Measurements from ENCODE around the gene LDLR.
"Not testable (repeated sequence)": the region's sequence is repeated elsewhere in the genome, so short reads cannot be mapped to it uniquely, and the experiment has no call there.

Gene LDLR

DNA sequence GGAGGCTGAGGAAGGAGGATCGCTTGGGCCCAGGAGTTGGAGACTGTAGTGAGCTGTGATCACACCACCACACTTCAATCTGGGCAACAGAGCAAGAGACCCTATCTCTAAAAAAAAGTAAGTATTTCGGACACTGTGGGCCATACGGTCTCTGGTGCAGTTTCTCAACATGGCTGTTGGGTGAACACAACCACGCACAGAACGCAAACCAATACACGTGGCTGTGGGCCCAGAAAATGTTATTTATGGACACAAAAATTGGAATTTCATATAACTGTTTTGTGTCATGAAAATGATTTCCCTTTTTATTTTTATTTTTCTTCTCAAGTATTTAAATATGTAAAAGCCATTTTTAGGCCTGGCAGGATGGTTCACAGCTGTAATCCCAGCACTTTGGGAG lies 19.5 kb downstream of the LDLR start:
- no peak for DNase-seq

GRCh38 chr19:11111117-11111770 lies 22.0 kb downstream of the LDLR start:
- no peak for DNase-seq

GRCh38 chr19:11111771-11112144 lies 22.5 kb downstream of the LDLR start:
- DNase-seq: no peak

DNA sequence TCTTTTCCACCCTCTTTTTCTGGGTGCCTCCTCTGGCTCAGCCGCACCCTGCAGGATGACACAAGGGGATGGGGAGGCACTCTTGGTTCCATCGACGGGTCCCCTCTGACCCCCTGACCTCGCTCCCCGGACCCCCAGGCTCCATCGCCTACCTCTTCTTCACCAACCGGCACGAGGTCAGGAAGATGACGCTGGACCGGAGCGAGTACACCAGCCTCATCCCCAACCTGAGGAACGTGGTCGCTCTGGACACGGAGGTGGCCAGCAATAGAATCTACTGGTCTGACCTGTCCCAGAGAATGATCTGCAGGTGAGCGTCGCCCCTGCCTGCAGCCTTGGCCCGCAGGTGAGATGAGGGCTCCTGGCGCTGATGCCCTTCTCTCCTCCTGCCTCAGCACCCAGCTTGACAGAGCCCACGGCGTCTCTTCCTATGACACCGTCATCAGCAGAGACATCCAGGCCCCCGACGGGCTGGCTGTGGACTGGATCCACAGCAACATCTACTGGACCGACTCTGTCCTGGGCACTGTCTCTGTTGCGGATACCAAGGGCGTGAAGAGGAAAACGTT lies 24.0 kb downstream of the LDLR start:
- no peak for DNase-seq

- DNase-seq: no peak
Measured at GRCh38 chr19:11115042-11115441, 25.8 kb downstream of the LDLR start.

DNA sequence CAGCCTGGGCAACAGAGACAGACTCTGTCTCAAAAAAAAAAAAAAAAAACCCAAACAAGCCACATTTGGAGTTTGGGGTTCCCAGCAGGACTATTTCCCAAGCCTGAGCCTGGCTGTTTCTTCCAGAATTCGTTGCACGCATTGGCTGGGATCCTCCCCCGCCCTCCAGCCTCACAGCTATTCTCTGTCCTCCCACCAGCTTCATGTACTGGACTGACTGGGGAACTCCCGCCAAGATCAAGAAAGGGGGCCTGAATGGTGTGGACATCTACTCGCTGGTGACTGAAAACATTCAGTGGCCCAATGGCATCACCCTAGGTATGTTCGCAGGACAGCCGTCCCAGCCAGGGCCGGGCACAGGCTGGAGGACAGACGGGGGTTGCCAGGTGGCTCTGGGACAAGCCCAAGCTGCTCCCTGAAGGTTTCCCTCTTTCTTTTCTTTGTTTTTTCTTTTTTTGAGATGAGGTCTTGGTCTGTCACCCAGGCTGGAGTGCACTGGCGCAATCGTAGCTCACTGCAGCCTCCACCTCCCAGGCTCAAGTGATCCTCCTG lies 26.7 kb downstream of the LDLR start:
- DNase-seq: no peak

- no peak for DNase-seq
Measured at GRCh38 chr19:11116507-11116906, 27.2 kb downstream of the LDLR start.

- DNase-seq: not testable (repeated sequence)
Measured at GRCh38 chr19:11121963-11122362, 32.7 kb downstream of the LDLR start.

DNA sequence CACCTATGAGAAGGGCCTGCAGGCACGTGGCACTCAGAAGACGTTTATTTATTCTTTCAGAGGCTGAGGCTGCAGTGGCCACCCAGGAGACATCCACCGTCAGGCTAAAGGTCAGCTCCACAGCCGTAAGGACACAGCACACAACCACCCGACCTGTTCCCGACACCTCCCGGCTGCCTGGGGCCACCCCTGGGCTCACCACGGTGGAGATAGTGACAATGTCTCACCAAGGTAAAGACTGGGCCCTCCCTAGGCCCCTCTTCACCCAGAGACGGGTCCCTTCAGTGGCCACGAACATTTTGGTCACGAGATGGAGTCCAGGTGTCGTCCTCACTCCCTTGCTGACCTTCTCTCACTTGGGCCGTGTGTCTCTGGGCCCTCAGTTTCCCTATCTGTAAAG lies 33.9 kb downstream of the LDLR start:
- DNase-seq: no peak

- not testable (repeated sequence) for DNase-seq
Measured at GRCh38 chr19:11124157-11124556, 34.9 kb downstream of the LDLR start.

DNA sequence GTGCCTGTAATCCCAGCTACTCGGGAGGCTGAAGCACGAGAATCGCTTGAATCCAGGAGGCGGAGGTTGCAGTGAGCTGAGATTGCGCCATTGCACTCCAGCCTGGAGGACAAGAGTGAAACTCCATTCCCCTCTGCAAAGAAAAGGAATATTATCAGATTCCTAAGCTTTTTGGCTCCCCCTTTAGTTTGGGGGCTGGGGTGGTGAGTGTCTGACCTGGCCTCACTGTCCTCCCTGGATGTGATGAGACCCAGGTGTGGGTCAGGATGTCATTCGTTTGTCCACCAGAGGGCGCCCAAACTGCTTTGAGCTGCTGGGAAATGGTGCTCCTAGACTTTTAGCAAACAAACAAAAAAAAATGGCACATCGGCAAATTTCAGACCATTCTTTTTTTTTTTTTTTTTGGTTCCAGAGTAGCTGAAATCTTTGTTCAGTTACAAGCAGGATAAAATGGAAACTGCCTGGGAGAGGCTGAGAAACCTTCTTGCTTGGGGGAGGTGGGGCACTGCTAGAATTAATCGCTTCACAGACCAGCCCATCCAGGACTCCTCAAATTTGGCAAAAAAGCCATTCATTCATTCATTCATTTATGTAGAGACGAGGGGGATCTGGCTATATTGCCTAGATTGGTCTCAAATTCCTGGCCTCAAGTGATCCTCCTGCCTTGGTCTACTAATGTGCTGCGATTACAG lies 36.9 kb downstream of the LDLR start:
- DNase-seq: peak; percentile 44 to 67 (median 53)

DNA sequence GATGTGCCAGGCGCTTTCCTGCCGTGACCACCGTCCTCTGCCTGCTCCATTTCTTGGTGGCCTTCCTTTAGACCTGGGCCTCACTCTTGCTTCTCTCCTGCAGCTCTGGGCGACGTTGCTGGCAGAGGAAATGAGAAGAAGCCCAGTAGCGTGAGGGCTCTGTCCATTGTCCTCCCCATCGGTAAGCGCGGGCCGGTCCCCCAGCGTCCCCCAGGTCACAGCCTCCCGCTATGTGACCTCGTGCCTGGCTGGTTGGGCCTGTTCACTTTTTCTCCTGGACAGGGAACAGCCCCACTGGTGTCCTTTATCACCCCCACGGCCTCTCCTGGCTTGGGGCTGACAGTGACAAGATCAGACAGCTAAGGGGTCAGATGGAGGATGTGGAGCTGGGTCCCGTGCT lies 38.6 kb downstream of the LDLR start:
- DNase-seq: no peak

DNA sequence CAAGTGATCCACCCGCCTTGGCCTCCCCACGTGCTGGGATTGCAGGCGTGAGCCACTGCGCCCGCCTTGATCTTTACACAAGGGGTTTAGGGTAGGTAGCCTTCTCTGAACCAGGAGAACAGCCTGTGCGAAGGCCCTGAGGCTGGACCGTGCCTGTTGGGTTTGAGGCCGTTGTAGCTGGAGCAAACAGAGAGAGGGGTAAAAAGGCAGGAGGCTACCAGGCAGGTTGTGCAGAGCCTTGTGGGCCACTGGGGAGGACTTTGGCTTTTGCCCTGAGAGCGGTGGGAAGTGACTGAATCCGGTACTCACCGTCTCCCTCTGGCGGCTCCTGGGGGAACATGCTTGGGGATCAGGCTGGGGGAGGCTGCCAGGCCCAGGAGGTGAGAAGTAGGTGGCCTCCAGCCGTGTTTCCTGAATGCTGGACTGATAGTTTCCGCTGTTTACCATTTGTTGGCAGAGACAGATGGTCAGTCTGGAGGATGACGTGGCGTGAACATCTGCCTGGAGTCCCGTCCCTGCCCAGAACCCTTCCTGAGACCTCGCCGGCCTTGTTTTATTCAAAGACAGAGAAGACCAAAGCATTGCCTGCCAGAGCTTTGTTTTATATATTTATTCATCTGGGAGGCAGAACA lies 41.7 kb downstream of the LDLR start:
- peak; percentile 43 to 62 (median 58) for DNase-seq

DNA sequence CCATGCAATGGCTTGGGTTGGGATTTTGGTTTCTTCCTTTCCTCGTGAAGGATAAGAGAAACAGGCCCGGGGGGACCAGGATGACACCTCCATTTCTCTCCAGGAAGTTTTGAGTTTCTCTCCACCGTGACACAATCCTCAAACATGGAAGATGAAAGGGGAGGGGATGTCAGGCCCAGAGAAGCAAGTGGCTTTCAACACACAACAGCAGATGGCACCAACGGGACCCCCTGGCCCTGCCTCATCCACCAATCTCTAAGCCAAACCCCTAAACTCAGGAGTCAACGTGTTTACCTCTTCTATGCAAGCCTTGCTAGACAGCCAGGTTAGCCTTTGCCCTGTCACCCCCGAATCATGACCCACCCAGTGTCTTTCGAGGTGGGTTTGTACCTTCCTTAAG lies 42.2 kb downstream of the LDLR start:
- DNase-seq: no peak

GRCh38 chr19:11136400-11137101 lies 47.3 kb downstream of the LDLR start:
- DNase-seq: no peak

- peak in 1 of 4 experiments; percentile 27 for DNase-seq
Measured at GRCh38 chr19:11137542-11138384, 48.5 kb downstream of the LDLR start.

DNA sequence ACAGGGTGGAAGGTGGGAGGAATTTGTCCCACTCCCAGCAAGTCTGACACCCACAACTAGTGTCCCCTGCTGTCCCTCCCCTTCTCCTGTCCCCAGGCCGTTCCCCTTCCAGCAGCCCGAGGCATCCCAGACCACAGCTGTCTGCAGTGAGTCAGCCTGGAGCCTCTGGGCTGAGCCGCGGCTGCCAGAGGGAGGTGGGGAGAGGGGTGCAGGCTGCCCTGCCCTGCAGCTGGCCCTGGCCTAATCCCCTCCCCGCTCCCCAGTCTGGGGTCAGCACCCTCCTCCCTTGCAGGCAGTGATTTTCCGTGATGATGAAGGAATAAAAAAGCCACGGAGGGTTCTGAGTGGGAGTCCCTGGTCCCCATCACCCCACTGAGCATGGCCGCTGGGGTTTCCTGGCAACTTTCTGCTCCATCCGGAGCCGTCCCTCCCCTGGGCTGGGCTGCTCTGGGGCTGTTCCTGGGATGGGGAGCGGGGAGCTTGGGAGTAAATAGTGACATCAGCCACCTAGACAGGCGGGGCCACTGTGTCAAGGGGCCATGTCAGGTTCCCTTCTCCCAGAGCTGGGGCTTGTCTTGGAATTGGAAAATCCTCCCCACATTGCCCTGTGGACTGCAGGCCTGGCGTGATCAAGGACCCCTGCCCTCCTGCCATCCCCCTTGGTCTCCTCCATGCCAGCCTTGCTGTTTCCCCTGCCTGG lies 49.5 kb downstream of the LDLR start:
- no peak for DNase-seq

GRCh38 chr19:11140023-11140538 lies 50.8 kb downstream of the LDLR start:
- not testable (repeated sequence) for DNase-seq

DNA sequence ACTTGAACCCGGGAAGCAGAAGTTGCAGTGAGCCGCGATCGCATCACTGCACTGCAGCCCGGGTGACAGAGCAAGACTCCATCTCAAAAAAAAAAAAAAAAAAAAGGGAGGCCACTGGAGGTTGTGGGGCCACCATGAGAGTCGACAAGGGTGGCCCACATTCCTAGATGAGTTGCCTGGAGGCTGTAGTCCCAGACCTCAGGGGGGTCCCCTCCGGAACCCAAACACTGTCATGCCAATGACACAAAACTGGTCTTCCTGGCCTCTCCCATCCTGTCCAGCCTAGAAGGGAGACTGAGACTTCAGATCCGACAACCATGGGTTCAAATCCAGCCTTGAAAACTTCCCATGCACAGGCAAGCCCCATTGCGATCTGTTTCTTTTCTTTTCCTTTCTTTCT lies 51.6 kb downstream of the LDLR start:
- no peak for DNase-seq

- DNase-seq: no peak
Measured at GRCh38 chr19:11141937-11142527, 52.8 kb downstream of the LDLR start.

All from activated CD4-positive, CD25-positive, alpha-beta regulatory T cell (primary cell).